ENCODE results near the gene CSNK1G1. TPM values are rescaled to one million over a fixed set of nuclear protein-coding genes. Genes with fewer than 3 reads are reported as not detected.

Gene CSNK1G1
- total and polyA plus RNA-seq, 2 of the 4 experiments (the other 2 are of a cell fraction), result 7.4 to 29.4 TPM

- Histone ChIP-seq H3K4me1 (ENCODE audit: control insufficient read depth, insufficient read depth, low read length) (peaks cover 2% of the 10 kb centered on the region; the same call in 1 of the 2 replicates), H3K27me3 (ENCODE audit: control insufficient read depth, insufficient read depth, low read length) (peaks cover 15% of the 10 kb centered on the region), H3K36me3 (ENCODE audit: control insufficient read depth, insufficient read depth, low read length) (peaks cover 6% of the 10 kb centered on the region), H3K9me1 (ENCODE audit: insufficient read depth, low read length) (peaks cover 6% of the 10 kb centered on the region; the same call in 1 of the 2 replicates), H4K91ac (ENCODE audit: insufficient read depth, low read depth, low read length) (no peak overlapping the region), H2AK9ac (replicated peaks; ENCODE audit: low read depth, low read length, poor library complexity) (no peak overlapping the region), H3K14ac (replicated peaks; ENCODE audit: low read depth, low read length) (peak overlapping the region; percentile 29; the same call in 1 of the 2 replicates), H3K9ac (ENCODE audit: low read depth, low read length) (no peak overlapping the region), H3K4ac (ENCODE audit: low read depth, low read length) (no peak overlapping the region), H2AK5ac (ENCODE audit: low read depth, low read length) (no peak overlapping the region), H3K4me2 (ENCODE audit: low read depth, low read length) (no peak overlapping the region), H3K18ac (ENCODE audit: low read depth, low read length) (no peak overlapping the region), H2BK120ac (ENCODE audit: low read depth, low read length) (no peak overlapping the region), H3K4me3 (ENCODE audit: insufficient read depth, low read depth, low read length) (no peak overlapping the region), H2BK15ac (ENCODE audit: low read depth, low read length) (no peak overlapping the region), H3K23ac (ENCODE audit: low read depth, low read length) (no peak overlapping the region), H2BK5ac (ENCODE audit: low read depth, low read length, poor library complexity, severe bottlenecking) (no peak overlapping the region), H3K56ac (ENCODE audit: extremely low read depth, insufficient read depth, low read length) (no peak overlapping the region), H2BK20ac (ENCODE audit: low read depth, low read length) (no peak overlapping the region), H4K20me1 (ENCODE audit: insufficient read depth, low read length) (peaks cover 9% of the 10 kb centered on the region), H3K79me1 (ENCODE audit: low read depth in 1 of 2, low read length in 2 of 2) (no peaks in the 10 kb centered on the region), H3K9me3 (ENCODE audit: control insufficient read depth, insufficient read depth, low read length) (no peaks in the 10 kb centered on the region), H4K8ac (ENCODE audit: low read depth in 2 of 2, low read length in 2 of 2) (no peak overlapping the region), H2AFZ (replicated peaks; ENCODE audit: low read length, poor library complexity) (no peak overlapping the region), H3K27ac (ENCODE audit: insufficient read depth, low read length) (no peak overlapping the region), H4K5ac (ENCODE audit: low read depth, low read length) (no peak overlapping the region)
- ATAC-seq (ENCODE audit: low read depth) (no peak), DNase-seq (no peak)
- in situ Hi-C loops (cut with MboI; ENCODE audit: low sequenced_read_pairs), result no loop called here
- ChIA-PET CTCF (no interaction called here), POLR2A (ENCODE audit: unreplicated experiment) (interaction anchor here (0.5 kb wide), 1 partner anchor 1067 kb away, joined by 3 read pairs; no protein-coding TSS in a partner anchor)
- intact Hi-C loops (cut with micrococcal nuclease), result loop anchor here (5.0 kb wide), 1 partner anchor 37 kb away; no protein-coding TSS in a partner anchor
- TF ChIP-seq, protein P1, sequence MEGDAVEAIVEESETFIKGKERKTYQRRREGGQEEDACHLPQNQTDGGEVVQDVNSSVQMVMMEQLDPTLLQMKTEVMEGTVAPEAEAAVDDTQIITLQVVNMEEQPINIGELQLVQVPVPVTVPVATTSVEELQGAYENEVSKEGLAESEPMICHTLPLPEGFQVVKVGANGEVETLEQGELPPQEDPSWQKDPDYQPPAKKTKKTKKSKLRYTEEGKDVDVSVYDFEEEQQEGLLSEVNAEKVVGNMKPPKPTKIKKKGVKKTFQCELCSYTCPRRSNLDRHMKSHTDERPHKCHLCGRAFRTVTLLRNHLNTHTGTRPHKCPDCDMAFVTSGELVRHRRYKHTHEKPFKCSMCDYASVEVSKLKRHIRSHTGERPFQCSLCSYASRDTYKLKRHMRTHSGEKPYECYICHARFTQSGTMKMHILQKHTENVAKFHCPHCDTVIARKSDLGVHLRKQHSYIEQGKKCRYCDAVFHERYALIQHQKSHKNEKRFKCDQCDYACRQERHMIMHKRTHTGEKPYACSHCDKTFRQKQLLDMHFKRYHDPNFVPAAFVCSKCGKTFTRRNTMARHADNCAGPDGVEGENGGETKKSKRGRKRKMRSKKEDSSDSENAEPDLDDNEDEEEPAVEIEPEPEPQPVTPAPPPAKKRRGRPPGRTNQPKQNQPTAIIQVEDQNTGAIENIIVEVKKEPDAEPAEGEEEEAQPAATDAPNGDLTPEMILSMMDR (conservative IDR thresholded peaks at IDR 0.05; ENCODE audit: low read depth, low read length), result 0 out of 2 replicates have a peak, but pooled peaks have one; percentile 19
- TF ChIP-seq USF2 (IDR thresholded peaks at IDR 0.05; ENCODE audit: low read depth, low read length), result no peak
- no TSS peak for BruUV-seq (replicated peaks)
- dilution Hi-C loops (cut with HindIII; ENCODE audit: low sequenced_read_pairs, unreplicated experiment), result no loop called here
Observed at GRCh38 chr15:64149424-64149823, 206.5 kb downstream of the CSNK1G1 start.
